ENCODE results near the gene MREG.

Gene MREG, protein sequence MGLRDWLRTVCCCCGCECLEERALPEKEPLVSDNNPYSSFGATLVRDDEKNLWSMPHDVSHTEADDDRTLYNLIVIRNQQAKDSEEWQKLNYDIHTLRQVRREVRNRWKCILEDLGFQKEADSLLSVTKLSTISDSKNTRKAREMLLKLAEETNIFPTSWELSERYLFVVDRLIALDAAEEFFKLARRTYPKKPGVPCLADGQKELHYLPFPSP

DNA sequence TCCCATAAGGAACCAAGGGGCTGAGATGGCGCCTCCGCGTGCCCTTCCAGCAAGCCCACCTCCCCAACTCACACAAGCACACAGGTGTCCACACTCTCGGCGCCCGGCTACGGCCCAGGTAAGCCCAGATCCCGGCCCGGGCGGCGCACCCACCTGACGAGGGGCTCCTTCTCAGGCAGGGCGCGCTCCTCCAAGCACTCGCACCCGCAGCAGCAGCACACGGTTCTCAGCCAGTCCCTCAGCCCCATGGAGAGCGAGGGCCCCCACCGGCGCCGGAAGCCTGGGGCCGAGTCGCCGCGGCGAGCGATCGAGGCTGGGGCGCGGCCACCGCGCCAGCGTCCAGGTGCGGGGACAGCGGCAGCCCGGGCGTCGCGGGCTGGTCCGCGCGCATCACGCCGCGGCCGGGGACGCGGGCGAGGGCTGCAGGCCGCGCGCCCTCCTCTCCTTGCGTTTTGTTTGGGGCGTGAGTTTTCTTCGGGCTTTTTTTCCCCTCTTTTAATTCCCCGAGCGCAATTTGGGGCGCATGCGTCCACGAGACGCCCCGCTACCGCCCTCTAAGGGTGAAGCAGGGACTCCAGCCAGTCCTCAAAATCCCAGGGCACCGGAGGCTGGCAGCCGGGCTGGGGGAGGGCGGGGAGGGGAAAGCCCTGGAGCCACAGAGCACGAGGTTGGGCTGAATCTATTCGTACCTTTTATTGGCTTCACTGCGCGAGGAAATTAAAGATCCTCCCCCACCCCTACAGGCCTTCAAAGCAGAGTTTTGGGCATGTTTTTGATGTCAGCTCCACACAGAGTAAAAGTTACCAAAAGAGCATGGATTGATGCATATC lies at the start of gene MREG:
Gene MREG, minus strand, starts transcription at position 472 of the 830 bp plus-strand sequence. Its CDS starts 224 bp downstream, at position 248.
- peak; percentile 88 for DNase-seq

DNA sequence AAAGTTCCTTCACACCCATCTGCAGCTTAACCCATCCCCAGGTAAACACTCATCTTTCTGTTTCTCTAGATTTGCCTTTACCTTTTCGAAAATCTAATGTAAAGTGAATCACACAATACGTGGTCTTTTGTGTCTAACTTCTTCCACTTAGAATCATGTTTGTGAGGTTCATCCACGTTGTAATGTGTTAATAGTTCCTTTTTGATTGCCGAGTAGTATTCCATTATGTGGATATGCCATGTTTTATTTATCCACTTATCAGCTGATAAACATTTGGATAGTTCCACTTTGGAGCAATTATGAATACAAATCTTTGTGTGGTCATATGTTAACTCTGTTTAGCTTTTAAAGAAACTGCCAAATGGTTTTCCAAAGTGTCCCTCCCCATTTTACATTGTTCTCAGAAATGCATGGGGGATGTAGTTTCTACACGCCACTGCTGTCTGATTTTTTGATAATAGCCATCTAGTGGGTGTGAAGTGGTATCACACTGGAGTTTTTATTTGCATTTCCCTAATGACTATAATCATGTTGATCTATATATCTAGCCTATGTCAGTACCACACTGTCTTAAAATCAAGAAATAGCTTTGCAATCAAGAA lies 46.0 kb upstream of the MREG start:
- no peak for DNase-seq

DNA sequence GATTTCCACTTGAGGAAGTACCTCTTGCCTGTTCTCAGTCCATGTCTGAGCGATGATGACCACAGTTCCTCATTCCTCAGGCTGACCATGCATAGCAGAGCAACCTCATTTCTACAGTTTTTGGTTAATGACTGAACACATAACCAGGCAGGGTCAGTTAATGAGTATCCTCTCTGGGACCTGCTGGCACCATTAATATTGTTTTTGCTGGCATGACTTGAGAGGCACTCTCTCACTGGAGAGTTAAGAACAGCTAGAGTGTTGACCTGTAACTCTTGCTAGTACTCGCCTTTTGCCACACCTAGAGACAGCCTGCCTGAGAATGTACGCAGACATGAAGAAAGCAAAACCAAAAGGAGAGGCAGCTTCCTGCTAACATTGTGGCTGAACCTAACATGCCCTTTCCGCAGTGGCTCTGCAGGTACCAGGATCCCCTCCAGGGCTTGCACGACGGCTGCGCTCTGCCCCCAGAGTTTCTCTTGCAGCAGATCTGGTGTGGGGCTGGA lies 44.4 kb upstream of the MREG start:
- DNase-seq = no peak

DNA sequence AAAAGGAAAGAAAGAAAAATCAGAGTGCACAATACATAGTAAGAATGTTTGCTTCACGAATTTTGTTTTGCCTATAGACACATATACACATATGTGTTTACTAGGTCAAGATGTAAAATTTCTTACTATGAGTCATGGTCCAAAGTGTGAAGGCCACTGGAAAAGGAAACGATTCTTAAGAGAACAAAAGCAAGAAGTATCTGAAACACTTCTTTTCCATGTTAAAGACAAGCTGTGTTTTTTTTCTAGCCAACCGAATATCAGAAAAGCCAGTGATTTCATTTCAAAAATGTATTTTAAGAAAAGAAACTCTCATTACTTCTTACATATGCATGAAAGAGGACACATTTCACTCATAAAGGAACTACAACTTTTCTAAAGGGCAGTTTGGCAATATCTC lies 43.4 kb upstream of the MREG start:
- DNase-seq = no peak

DNA sequence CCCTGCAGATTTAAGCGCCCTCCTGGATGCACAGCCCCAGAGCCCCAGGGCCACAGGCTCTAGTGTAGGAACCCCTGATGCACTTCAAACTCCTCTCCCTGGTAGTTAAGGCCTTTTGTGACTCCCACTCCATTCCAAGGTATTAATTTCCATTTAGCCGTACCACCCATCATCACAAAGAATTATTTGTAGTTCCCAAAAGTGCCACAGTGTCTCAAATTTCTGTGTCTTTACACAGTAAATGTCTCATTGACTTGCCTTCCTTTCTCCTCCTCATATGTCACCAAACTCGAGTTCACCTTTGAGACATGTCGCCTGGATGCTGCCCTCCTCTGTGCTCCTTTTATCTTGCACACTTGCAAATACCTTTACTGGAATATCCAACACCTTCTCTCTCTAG lies 42.3 kb upstream of the MREG start:
- DNase-seq = no peak

DNA sequence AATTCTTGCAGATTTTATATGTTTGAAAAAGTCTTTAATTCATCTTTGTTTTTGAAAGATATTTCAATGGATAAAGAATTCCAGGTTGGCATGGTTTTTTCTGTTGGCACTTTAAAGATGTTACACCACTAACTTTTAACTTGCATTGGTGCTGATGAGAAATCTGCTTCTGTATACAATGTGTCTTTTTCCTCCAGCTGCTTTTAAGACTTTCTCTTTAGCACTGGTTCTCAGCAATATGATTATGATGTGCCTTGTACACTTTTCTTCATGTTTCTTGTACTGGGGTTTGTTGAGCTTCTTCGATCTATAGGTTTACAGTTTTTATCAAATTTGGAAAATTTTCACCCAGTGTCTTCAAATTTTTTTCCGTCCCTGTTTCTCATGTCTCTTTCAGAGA lies 39.1 kb upstream of the MREG start:
- DNase-seq = no peak

DNA sequence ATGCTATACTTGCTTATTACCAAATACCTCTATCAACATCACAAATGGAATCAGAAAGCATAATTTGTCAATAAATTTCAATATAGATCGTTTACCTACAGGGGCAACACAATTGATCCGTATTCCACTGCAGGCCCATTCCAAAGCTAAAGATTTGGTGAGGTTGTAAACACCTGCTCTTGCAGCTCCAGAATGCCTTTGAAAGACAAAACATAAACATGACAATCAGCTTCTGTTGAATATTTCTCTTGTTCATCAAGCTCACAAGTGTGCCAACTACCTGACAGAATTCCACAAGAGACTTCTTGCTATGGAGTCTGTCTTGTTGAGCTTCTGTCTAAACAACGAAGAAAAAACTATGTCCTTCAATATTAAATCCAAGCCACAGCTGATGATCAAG lies 38.0 kb upstream of the MREG start:
- DNase-seq = no peak

DNA sequence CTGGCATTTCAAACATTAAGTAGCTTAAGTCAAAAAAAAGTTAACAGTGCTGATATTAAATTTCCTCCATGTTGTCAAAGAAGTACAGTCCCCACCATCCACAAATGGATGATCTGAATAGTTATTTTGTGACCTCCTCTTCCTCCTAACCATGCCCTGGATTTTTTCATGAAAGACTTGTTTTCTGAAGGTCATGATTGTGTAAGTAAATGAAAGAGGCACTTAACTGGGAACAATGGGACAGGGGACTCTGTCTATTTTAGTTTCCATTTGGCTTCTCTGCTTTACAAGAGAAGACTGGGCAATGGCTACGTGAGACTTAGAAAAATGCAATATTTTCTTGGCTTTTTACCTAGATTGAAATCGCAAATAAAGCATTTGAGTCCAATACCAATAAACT lies 36.1 kb upstream of the MREG start:
- no peak for DNase-seq

DNA sequence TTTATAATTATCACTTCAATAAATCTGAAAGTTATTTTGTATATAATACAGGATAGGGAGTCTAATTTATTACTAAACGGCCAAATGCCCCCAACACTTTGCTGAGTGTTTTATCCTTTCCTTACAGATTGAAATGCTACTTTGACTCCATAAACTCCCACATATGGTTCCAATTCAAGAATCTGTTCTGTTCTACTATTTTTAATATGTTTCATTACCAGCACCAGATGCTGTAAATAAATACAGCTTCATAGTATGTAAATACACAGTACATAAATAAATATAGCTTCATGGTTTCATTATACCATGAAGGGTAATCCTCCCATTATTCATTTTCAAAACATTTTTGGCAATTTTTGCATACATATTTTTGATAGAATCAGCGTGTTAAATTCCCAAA lies 34.0 kb upstream of the MREG start:
- no peak for DNase-seq

DNA sequence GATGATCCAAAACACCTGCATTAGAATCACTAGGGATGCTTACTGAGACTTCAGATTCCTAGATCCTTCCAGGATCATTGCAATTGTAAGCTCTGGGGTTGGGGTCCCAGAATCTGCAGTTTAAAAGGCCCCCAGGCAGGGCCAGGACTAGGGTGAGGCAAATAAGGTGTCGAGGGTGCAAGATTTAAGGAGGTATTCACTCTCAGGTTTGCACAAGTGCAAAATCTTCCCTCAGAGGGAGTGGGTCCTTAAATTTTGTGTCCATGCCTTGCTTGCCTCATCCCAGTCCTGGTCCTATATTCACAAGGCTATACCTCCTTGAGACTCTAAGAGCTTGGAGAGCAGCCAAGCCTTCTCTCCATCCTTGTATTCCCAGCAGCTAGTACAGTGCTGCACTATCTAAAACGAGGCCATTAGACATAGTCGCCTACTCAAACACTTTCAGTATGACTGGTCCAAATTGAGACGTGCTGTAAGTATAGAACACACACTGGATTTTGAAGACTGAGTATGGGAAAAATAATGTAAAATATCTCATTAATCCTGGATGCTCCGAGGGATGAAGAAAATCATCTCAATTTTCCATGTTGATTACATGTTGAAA lies 31.6 kb upstream of the MREG start:
- no peak for DNase-seq

DNA sequence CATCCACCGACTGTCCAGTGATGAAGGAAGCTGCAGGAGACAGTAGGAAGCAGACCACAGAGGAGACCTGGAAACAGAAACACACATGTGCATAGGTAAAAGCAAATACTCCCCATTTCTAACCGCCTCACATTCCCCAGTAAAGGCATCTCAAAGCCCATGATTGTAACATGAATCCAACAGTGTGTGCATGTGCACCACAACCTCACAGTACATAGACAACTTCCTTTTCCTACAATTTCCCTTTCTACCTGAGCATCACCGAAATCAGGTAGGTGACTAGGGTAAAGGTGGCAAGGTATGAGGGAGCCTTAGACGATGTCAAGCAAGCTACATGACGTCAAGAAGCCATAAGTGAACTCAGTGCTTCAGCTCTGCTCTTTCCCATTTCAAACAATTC lies 30.6 kb upstream of the MREG start:
- DNase-seq = no peak

DNA sequence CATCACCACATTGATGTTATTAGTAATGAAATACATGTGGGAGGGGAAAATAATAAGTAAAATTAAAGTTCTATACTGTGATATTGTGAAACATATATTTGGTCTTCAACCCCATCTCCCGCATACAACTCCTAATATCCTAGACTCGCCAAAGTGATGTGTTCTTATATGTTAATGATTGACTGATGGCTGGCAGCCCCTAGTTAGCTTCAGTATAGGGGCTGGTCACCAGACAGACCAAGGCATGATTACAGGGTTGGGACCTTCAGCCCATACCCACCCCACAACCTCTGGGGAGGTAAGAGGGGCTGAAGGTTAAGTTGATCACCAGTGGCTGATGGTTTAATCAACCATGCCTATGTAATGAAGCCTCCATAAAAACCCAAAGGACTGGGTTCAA lies 28.1 kb upstream of the MREG start:
- DNase-seq = no peak

DNA sequence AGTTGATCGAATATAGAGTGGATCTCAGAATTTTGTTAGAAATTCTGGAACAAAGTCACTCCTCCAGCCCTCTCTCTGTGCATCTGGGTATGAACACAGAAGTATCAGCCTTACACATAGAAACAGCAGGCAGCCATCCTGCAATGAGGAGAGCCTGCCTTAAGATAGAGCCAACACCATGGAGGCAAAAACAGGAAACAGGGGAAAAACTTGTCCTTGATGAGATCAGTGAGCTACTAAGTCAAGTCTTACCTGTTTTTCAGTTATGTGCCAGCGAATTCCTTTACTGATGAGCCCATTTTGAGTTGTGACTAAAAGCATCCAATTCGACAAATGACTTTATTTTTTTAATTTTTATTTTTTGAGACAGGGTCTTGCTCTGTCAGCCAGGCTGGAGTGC lies 26.6 kb upstream of the MREG start:
- no peak for DNase-seq

DNA sequence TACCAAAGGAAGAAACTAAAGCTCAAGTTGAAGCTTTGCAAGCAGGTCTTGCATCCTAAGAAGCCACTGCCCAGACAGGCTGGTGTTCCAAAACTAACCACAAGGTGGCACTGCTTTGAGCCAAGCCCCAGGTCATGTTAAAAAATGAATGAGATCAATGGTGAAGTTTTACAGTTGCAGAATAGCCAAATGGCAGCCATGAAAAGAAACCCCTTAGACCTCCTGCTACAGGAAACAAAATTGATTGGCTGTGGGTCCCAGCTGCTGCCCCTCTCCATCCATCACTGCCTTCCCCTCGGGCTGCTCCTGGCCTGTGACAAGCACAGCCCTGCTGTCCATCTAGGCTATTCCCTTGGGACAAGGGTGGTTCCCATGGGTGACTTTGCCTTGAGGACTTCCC lies 20.7 kb upstream of the MREG start:
- peak; percentile 33 for DNase-seq

DNA sequence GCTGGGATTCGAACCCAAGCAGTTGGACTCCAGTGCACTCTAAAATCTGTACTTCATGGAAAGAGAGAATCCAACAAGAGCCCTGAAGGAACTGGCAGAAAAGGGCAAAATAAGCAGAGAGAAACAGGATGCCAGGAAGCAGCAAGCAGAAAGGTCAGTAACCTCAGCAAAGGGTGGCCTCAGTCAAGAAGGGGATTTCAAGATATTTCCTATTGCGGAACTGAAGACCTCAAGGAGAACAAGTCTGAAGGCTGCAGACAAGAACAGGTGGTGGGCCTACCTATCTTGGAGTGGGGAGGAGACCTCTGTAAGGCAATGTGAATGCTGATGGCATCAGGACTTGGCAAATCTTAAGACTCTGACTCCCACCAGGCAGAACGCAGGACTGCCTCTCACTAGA lies 20.1 kb upstream of the MREG start:
- DNase-seq = no peak

DNA sequence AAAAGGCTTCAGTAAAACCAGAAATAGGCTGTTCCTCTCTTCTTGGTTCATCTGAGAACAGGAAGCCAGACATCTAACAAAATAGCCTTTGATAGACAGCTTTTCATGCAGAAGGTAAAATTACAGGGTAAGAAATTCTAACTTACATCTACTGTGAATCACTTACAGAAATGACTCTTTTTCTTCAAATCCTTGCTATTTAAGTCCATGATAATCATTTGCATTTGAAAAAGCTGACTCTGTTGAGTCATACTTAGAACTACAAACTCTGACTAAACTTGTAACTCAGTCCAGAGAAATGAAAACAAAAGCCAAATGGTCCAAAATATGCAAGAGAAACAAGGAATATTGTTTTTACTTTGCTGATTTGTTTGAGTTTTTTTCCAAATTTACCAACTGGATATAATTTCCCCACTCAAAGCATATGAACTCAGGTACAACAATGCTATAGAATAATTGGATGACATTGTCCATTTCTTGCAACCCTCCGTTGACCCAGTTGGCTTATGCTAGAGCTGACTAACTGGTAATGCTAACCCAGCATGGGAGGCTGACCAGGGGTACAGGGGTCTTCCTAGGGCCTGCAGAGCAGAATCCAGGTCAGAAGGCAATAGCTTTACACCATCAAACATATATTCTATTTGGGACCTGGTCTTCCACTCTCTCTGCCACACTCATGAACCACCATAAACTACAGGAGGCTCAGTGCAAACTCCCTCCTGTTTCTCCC lies 18.8 kb upstream of the MREG start:
- no peak for DNase-seq

DNA sequence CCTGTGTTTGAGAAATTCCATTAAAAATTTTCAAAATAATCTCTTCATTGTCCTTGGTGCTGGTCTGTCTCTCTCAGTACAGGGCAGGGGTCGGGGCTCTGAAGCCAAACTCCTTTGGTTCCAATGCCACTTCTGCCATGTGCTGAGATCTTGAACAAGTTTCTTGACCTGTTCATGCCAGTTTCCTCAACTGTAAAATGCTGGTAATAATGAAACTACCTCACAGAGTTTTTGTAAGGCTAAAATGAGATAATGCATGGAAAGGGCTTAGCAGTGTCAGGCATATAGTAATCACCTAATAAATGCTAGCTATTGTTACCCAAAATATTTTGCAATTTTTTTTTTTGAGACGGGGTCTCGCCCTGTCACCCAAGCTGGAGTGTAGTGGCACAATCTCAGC lies 16.9 kb upstream of the MREG start:
- DNase-seq = no peak

DNA sequence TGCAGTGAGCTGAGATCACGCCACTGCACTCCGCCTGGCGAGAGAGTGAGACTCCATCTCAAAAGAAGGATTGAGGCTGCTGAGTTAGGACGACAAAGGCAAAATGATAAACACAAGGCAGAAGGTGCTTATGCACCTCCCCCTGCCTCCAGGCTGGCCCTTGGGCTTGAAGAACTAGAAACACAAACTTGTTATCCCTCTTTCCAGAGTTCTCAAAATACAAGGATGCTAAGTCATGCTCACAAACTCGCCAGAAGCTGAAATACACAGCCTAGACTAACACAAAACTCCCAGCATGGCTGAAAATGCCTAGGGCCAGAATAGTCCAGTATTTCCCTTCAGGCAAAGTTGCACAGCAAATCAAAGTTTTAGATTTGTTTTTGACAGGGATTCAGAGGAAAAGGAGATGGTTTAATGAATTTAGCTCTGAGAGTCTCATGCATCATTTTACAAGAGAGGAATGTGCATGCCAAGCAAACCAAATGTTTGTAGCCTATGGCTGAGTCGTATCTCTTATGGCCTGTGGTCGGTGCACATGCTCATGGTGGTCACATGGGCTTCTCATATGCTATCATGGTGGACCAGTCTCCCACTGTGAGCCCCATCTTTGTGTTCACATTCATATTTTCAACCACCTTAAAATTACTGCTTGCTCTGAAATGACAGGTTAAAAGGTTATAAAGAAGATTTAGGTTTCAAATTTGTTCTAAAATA lies 16.2 kb upstream of the MREG start:
- DNase-seq = no peak

DNA sequence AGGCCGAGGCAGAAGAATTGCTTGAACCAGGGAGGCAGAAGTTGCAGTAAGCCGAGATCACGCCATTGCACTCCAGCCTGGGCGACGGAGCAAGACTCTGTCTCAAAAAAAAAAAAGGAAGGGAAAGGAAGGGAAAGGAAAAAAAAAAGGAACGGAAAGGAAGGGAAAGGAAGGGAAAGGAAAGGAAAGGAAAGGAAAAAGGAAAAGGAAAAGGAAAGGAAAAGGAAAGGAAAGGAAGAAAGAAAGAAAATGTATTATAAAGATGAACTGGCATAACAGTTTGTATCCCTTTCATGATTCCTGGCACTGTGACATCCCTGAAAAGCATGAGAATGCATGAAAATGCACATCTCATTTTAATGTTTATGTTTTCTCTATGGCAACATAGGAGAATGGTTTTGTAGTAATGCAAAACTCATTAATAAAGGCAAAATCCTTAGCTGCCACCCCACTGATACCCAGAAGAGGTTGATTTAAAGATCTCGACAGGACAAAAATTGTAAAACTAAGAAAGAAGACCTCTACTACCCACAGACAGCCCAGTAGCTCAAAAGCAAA lies 11.5 kb upstream of the MREG start:
- no peak for DNase-seq

DNA sequence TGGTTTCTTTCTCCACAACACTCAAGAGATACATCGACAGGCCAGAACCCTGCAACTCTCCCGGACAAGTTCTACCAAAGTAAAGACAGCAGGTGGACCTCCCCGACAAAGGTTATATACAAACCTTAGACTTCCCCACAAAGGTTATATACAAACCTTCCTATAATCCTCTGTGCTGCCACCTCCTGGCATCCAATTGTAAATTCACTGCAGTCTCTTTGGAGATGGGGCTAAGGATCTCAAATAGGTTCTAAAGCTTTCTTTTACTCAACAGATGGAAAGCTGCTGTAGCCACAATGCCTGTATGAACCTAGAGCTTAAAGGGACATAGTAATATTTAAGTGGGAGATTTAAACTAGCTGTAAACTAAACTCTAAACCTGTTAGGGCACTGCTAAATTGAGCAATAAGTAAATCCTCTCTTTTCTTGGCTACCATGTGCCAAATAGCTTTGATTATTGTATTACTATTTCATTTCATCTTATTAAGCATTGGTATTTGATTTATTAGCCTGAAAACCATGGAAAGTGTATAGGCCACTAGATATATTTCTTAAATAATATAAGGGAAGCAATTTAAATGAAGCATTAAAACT lies 9.8 kb upstream of the MREG start:
- peak; percentile 26 for DNase-seq

DNA sequence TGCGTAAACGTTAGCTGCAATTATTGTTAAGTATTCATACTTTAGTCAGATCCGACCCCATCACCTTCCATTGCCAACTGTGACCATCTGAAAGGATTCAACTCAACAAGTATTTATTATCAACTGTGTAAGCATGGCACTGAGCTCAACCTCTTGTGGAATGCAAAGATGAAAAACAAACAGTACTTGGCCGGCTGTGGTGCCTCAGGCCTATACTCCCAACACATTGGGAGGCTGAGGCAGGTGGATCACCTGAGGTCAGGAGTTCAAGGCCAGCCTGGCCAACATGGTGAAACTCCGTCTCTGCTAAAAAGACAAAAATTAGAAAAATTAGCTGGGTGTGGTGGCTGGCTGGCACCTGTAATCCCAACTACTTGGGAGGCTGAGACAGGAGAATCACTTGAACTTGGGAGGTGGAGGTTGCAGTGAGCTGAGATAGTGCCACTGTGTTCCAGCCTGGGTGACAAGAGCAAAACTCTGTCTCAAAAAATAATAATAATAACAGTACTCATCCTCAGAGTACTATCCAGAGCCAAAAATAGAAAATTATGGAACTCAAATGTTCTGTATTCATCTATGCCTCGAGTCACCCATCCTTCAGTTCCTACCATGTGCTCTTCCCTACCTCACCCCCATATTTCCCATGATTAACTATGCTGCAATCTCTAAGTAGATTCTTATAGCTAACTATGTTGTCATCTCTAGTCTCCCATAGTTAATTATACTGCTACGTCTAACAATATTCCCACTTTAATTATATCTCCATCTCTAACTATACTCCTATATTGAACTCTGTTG lies 8.6 kb upstream of the MREG start:
- no peak for DNase-seq
